ENCODE measurements around the gene BNC2.

DNA sequence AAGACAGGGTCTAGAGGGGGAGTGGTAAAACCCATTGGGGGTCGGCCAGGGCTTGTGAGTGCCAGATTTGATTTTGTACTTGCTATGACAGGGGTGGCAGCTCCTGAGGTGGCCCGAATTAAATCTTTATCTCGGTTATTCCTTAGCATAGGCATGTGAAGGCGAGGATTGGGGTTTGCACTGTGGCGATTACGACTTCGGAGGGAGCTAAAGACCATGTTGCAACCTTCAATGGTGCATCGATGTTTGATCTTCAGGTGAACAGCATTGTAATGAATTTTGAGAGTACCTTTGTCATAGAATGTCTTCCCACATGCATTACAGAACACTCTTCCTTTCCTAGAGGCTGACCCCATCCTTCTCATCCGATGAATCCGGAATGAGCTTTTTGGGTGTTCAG lies 433.9 kb downstream of the BNC2 start:
- TF ChIP-seq POLR2A (IDR thresholded peaks at IDR 0.05; ENCODE audit: low read depth, low read length) (no peak), TAF1 (IDR thresholded peaks at IDR 0.05; ENCODE audit: borderline replicate concordance, low read depth, low read length) (no peak), POLR2AphosphoS5 (IDR thresholded peaks at IDR 0.05; ENCODE audit: low read depth, low read length) (no peak)

All from GM12892 (cell line).